PC-9 (cell line): Measurements from ENCODE around the gene PPCDC. TPM values are rescaled to one million over a fixed set of nuclear protein-coding genes. Genes with fewer than 3 reads are reported as not detected.
"Not testable (repeated sequence)": the region's sequence is repeated elsewhere in the genome, so short reads cannot be mapped to it uniquely, and the experiment has no call there.

Experiments
- BruUV-seq: library from RNA; stranded (reverse); fragments of 400-500 nt; replicated peaks from 2 replicates; lab custom pipeline; 2021; lab: Mats Ljungman, UMichigan
- CTCF ChIA-PET: fragments of 300-600 bp; sonication (Branson Sonifier 250); formaldehyde crosslinking; loops from one replicate; lab custom pipeline; 2022; ENCODE audit warnings: antibody characterized with exemption; lab: Charles Lee
- POLR2A ChIA-PET: fragments of 300-600 bp; sonication (Branson Sonifier 250); formaldehyde crosslinking; loops from one replicate; lab custom pipeline; 2022; ENCODE audit warnings: antibody characterized with exemption; ENCODE audit not compliant: unreplicated experiment; lab: Charles Lee
- DNase-seq, 2 experiments: peaks; one replicate each; pipeline versions ENCODE4 v3.0.0 to v3.0.0-alpha.2; 2015 to 2022; ENCODE audit warnings: mixed read lengths in 1 of 2
- H2AFZ ChIP-seq: fragments of 200-600 bp; sonication (generic); 2 replicates; pipeline ENCODE4 v1.8.1; 2017; ENCODE audit warnings: antibody characterized with exemption
- H3F3A ChIP-seq: fragments of 200-600 bp; sonication (generic); 2 replicates; pipeline ENCODE4 v1.8.1; 2017; ENCODE audit warnings: antibody characterized with exemption, mild to moderate bottlenecking, low read depth; ENCODE audit not compliant: insufficient read depth
- H3K27ac ChIP-seq: fragments of 200-600 bp; sonication (generic); 2 replicates; pipeline ENCODE4 v1.6.1; 2016; ENCODE audit warnings: mixed run types
- H3K27me3 ChIP-seq: fragments of 200-600 bp; sonication (generic); 2 replicates; pipeline ENCODE4 v1.6.1; 2016; ENCODE audit warnings: low read depth, mixed run types; ENCODE audit not compliant: insufficient read depth
- H3K36me3 ChIP-seq: fragments of 200-600 bp; sonication (generic); 2 replicates; pipeline ENCODE4 v1.6.1; 2016; ENCODE audit warnings: low read depth, mixed run types
- H3K4me1 ChIP-seq: fragments of 200-600 bp; sonication (generic); replicated peaks from 2 replicates; pipeline ENCODE4 v1.6.1; 2016; ENCODE audit warnings: mixed run types; ENCODE audit not compliant: insufficient read depth
- H3K4me2 ChIP-seq: fragments of 200-600 bp; sonication (generic); 2 replicates; pipeline ENCODE4 v1.6.1; 2017; ENCODE audit warnings: mixed run types
- H3K4me3 ChIP-seq: fragments of 200-600 bp; sonication (generic); 2 replicates; pipeline ENCODE4 v1.6.1; 2016; ENCODE audit warnings: mixed run types
- H3K79me2 ChIP-seq: fragments of 200-600 bp; sonication (generic); 2 replicates; pipeline ENCODE4 v1.6.1; 2017; ENCODE audit warnings: low read depth, mixed run types
- H3K9me2 ChIP-seq: fragments of 200-600 bp; sonication (generic); 2 replicates; pipeline ENCODE4 v1.8.1; 2017; ENCODE audit warnings: mild to moderate bottlenecking; ENCODE audit not compliant: insufficient read depth
- H3K9me3 ChIP-seq: fragments of 200-600 bp; sonication (generic); 2 replicates; pipeline ENCODE4 v1.8.1; 2016; ENCODE audit warnings: low read depth; ENCODE audit not compliant: insufficient read depth
- H4K20me1 ChIP-seq: fragments of 200-600 bp; sonication (generic); 2 replicates; pipeline ENCODE4 v1.8.1; 2017; ENCODE audit not compliant: insufficient read depth
- EZH2 ChIP-seq: fragments of 200-600 bp; sonication (generic); IDR thresholded peaks from 2 replicates; pipeline ENCODE4 v1.8.0; 2017; ENCODE audit warnings: antibody characterized with exemption, low read depth
- intact Hi-C: fragments of 100-400 bp; cut with micrococcal nuclease; formaldehyde crosslinking; loops from one replicate; pipeline ENCODE4 v1.10.0; 2022; ENCODE audit not compliant: unreplicated experiment
- total RNA-seq: library from RNA; stranded (reverse); gene quantifications from 2 replicates; pipeline ENCODE4 v1.2.3, GENCODE V29; 2021
- TF ChIP-seq, protein P1 (sequence below): fragments of 200-600 bp; sonication (generic); conservative IDR thresholded peaks from 2 replicates; pipeline ENCODE4 v1.6.1; 2017; ENCODE audit warnings: mixed run types, antibody characterized with exemption, mild to moderate bottlenecking, moderate library complexity

Gene PPCDC
- total RNA-seq, 1 experiment from 2014 or later = 24.4 TPM

DNA sequence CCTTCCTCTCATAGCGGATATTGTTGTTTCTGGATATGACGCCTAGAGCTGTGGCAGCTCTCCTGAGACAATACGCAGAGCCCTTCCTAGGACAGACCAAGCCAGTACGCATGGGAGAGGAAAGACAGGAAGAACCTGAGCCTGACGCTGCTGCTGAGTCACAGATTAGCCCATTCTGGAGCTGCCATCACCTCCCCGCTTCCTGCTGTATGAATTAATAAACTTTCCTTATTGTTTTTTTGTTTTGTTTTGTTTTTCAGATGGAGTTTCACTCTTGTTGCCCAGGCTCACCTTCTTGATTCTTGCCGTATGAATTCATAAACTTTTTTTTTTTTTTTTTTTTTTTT lies 67.0 kb downstream of the PPCDC start:
- no TSS peak for BruUV-seq
- Histone ChIP-seq H3K36me3 (no peaks in the 10 kb centered on the region), H2AFZ (0 out of 2 replicates have a peak overlapping the region, but pooled peaks have one; percentile 4), H3K27me3 (no peaks in the 10 kb centered on the region), H3K9me2 (no peaks in the 10 kb centered on the region), H4K20me1 (no peaks in the 10 kb centered on the region), H3K79me2 (no peaks in the 10 kb centered on the region), H3K9me3 (peaks cover 3% of the 10 kb centered on the region), H3K4me1 (peaks cover 28% of the 10 kb centered on the region), H3K27ac (peak overlapping the region; percentile 63), H3K4me3 (no peak overlapping the region), H3F3A (peaks cover 28% of the 10 kb centered on the region; the same call in 1 of the 2 replicates), H3K4me2 (peak overlapping the region; percentile 59)
- peak; percentile 67 to 79 for DNase-seq
- ChIA-PET CTCF (interaction anchor here (0.6 to 0.8 kb wide), 2 partner anchors 47 to 111 kb away, joined by 4 to 8 read pairs; partner anchors contain the start of gene C15orf39), POLR2A (no interaction called here)
- intact Hi-C loops = no loop called here
- TF ChIP-seq, protein P1, sequence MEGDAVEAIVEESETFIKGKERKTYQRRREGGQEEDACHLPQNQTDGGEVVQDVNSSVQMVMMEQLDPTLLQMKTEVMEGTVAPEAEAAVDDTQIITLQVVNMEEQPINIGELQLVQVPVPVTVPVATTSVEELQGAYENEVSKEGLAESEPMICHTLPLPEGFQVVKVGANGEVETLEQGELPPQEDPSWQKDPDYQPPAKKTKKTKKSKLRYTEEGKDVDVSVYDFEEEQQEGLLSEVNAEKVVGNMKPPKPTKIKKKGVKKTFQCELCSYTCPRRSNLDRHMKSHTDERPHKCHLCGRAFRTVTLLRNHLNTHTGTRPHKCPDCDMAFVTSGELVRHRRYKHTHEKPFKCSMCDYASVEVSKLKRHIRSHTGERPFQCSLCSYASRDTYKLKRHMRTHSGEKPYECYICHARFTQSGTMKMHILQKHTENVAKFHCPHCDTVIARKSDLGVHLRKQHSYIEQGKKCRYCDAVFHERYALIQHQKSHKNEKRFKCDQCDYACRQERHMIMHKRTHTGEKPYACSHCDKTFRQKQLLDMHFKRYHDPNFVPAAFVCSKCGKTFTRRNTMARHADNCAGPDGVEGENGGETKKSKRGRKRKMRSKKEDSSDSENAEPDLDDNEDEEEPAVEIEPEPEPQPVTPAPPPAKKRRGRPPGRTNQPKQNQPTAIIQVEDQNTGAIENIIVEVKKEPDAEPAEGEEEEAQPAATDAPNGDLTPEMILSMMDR = no peak
- TF ChIP-seq EZH2 = no peak

DNA sequence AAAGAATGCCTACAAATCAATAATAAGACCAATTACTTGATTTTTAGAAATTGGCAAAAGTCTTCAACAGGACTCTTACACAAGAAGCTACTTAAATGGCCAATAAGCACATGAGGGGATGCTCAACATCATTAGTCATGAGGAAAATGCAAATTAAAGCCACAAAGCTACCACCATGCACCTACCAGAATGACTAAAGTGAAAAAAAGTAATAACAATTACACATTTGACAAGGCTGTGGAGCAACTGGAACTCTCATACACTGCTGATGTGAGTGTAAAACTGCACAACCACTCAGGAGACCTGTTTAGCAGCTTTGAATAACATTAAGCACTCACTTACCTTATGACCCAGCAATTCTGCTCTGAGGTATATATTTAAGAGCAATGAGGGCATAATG lies 68.4 kb downstream of the PPCDC start:
- H3K27me3 ChIP-seq = no peaks in the 10 kb centered on the region
- intact Hi-C loops = no loop called here
- TF ChIP-seq EZH2 = no peak
- TF ChIP-seq, protein P1 = no peak
- H3K9me3 ChIP-seq = no peaks in the 10 kb centered on the region; the same call in 1 of the 2 replicates
- POLR2A ChIA-PET = interaction anchor here (0.7 kb wide), 2 partner anchors 33 to 548 kb away, joined by 3 to 4 read pairs; partner anchors contain the start of gene IMP3
- H3F3A ChIP-seq = peaks cover 31% of the 10 kb centered on the region; the same call in 1 of the 2 replicates
- no peak overlapping the region for H3K4me3 ChIP-seq
- H2AFZ ChIP-seq = no peak overlapping the region
- H3K9me2 ChIP-seq = no peaks in the 10 kb centered on the region
- H4K20me1 ChIP-seq = no peaks in the 10 kb centered on the region
- H3K27ac ChIP-seq = no peak overlapping the region
- CTCF ChIA-PET = interaction anchor here (0.5 to 1.0 kb wide), 2 partner anchors 34 to 49 kb away, joined by 3 to 7 read pairs; no protein-coding TSS in a partner anchor
- no TSS peak for BruUV-seq
- H3K4me2 ChIP-seq = no peak overlapping the region
- H3K4me1 ChIP-seq = peaks cover 30% of the 10 kb centered on the region
- no peaks in the 10 kb centered on the region for H3K36me3 ChIP-seq
- no peak for DNase-seq
- no peaks in the 10 kb centered on the region for H3K79me2 ChIP-seq

DNA sequence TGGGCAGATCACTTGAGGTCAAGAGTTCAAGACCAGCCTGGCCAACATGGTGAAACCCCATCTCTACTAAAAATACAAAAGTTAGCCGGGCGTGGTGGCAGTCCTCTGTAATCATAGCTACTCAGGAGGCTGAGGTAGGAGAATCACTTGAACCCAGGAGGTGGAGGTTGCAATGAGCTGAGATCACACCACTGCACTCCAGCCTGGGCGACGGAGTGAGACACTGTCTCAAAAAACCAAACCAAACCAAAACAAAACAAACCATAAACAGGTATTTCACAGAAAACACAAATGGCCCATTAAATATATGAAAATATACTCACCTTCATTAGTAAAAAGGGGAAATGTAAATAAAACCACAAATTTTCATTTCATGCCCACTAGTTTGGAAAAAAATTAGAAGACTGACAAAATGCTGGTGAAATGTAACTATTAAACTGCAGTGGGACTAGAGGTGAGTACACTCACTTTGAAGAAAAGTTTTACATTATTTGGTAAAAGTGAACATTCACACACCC lies 71.6 kb downstream of the PPCDC start:
- Histone ChIP-seq H3F3A (peaks cover 36% of the 10 kb centered on the region; the same call in 1 of the 2 replicates), H3K4me1 (peaks cover 43% of the 10 kb centered on the region)
- DNase-seq, H2AFZ ChIP-seq, H3K4me3 ChIP-seq, CTCF ChIA-PET, H4K20me1 ChIP-seq, BruUV-seq, H3K27ac ChIP-seq, H3K27me3 ChIP-seq, H3K36me3 ChIP-seq, H3K4me2 ChIP-seq, H3K79me2 ChIP-seq, intact Hi-C loops, H3K9me3 ChIP-seq, H3K9me2 ChIP-seq: not testable (repeated sequence)
- POLR2A ChIA-PET = interaction anchor here (0.7 kb wide), 1 partner anchor 52 kb away, joined by 13 read pairs; no protein-coding TSS in a partner anchor
